HEK293 (cell line): ENCODE data around the gene CCDC30.

ENCODE experiments used
- GLIS1 ChIP-seq: fragments of 450-650 bp; formaldehyde crosslinking; IDR thresholded peaks from 2 replicates; pipeline ENCODE4 v1.5.1; 2016; ENCODE audit warnings: missing biosample characterization, missing genetic modification characterization
- IKZF3 ChIP-seq: fragments of 450-650 bp; IDR thresholded peaks from 2 replicates; pipeline ENCODE4 v1.5.0; 2018; ENCODE audit warnings: missing biosample characterization, mild to moderate bottlenecking, missing genetic modification characterization, moderate library complexity
- TCF7L2 ChIP-seq: IDR thresholded peaks from 2 replicates; pipeline ENCODE4 v1.6.1; 2011; ENCODE audit warnings: low read depth, mild to moderate bottlenecking, inconsistent platforms, low read length, moderate library complexity, borderline replicate concordance
- ZNF302 ChIP-seq: fragments of 450-650 bp; formaldehyde crosslinking; IDR thresholded peaks from 2 replicates; pipeline ENCODE4 v1.5.1; 2016; ENCODE audit warnings: missing biosample characterization, missing genetic modification characterization, low read depth
- ZNF473 ChIP-seq: fragments of 450-650 bp; formaldehyde crosslinking; IDR thresholded peaks from 2 replicates; pipeline ENCODE4 v1.5.1; 2017; ENCODE audit warnings: missing biosample characterization, missing genetic modification characterization
- TF ChIP-seq, protein P1 (sequence below): fragments of 450-650 bp; formaldehyde crosslinking; IDR thresholded peaks from 2 replicates; pipeline ENCODE4 v1.5.1; 2016; ENCODE audit warnings: missing biosample characterization, missing genetic modification characterization

DNA sequence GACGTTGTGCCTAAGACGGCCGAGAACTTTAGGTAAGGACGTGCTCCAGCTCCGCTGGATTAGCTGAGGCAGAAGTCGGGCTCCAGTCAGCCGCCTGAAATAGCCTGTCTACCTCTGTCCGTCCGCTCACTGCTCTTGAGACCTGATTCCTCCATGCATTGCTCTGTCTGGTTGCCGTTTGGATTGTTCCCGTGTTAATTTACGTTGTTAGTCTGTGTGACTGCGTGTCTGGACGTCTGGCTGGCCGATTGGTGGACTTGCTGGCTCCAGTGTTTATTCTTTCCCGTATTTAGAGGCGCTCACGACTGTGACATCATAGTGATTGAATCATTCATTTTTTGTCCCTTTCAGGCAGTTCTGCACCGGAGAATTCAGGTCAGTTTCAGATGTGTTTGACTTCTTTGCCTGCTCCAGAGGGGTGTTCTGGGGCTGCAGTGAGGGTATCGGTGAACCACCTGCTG is 195.8 kb downstream of the CCDC30 start:
- TF ChIP-seq TCF7L2 (no peak), ZNF473 (no peak), IKZF3 (tag by site-specific recombination) (no peak), GLIS1 (tag by site-specific recombination) (no peak), ZNF302 (no peak)
- TF ChIP-seq, protein P1, sequence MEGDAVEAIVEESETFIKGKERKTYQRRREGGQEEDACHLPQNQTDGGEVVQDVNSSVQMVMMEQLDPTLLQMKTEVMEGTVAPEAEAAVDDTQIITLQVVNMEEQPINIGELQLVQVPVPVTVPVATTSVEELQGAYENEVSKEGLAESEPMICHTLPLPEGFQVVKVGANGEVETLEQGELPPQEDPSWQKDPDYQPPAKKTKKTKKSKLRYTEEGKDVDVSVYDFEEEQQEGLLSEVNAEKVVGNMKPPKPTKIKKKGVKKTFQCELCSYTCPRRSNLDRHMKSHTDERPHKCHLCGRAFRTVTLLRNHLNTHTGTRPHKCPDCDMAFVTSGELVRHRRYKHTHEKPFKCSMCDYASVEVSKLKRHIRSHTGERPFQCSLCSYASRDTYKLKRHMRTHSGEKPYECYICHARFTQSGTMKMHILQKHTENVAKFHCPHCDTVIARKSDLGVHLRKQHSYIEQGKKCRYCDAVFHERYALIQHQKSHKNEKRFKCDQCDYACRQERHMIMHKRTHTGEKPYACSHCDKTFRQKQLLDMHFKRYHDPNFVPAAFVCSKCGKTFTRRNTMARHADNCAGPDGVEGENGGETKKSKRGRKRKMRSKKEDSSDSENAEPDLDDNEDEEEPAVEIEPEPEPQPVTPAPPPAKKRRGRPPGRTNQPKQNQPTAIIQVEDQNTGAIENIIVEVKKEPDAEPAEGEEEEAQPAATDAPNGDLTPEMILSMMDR (tag by site-specific recombination) = no peak
